HG02623 (cell line): Measurements from ENCODE around the gene UBALD2.
"Not testable (repeated sequence)": the region's sequence is repeated elsewhere in the genome, so short reads cannot be mapped to it uniquely, and the experiment has no call there.

ENCODE experiments used
- ATAC-seq: cut with Tn5 transposase; IDR thresholded peaks from one replicate; pipeline ENCODE4 v1.9.1; 2021; ENCODE audit warnings: moderate library complexity; ENCODE audit not compliant: unreplicated experiment

The UBALD2 gene

GRCh38 chr17:76275382-76276068 lies 10.4 kb downstream of the UBALD2 start:
- no peak for ATAC-seq

- ATAC-seq = no peak
Measured at GRCh38 chr17:76276069-76276431, 10.9 kb downstream of the UBALD2 start.

- no peak for ATAC-seq
Measured at GRCh38 chr17:76276461-76277299, 11.5 kb downstream of the UBALD2 start.

GRCh38 chr17:76277300-76278267 lies 12.4 kb downstream of the UBALD2 start:
- no peak for ATAC-seq

- no peak for ATAC-seq
Measured at GRCh38 chr17:76278268-76278908, 13.2 kb downstream of the UBALD2 start.

GRCh38 chr17:76278952-76279741 lies 14.0 kb downstream of the UBALD2 start:
- no peak for ATAC-seq

GRCh38 chr17:76279742-76280287 lies 14.7 kb downstream of the UBALD2 start:
- ATAC-seq = no peak

GRCh38 chr17:76280650-76281049 lies 15.5 kb downstream of the UBALD2 start:
- ATAC-seq = no peak

- no peak for ATAC-seq
Measured at GRCh38 chr17:76281573-76282371, 16.6 kb downstream of the UBALD2 start.

- no peak for ATAC-seq
Measured at GRCh38 chr17:76292567-76292966, 27.4 kb downstream of the UBALD2 start.

GRCh38 chr17:76293106-76293505 lies 28.0 kb downstream of the UBALD2 start:
- ATAC-seq = no peak

GRCh38 chr17:76296186-76296585 lies 31.0 kb downstream of the UBALD2 start:
- ATAC-seq = no peak

- no peak for ATAC-seq
Measured at GRCh38 chr17:76296889-76297288, 31.7 kb downstream of the UBALD2 start.

GRCh38 chr17:76297436-76297835 lies 32.3 kb downstream of the UBALD2 start:
- ATAC-seq = no peak

GRCh38 chr17:76304226-76305134 lies 39.3 kb downstream of the UBALD2 start:
- ATAC-seq = no peak

- ATAC-seq = not testable (repeated sequence)
Measured at GRCh38 chr17:76305135-76305454, 39.9 kb downstream of the UBALD2 start.

GRCh38 chr17:76307299-76307965 lies 42.3 kb downstream of the UBALD2 start:
- ATAC-seq = no peak
